ENCODE data around the gene ERI3.

DNA sequence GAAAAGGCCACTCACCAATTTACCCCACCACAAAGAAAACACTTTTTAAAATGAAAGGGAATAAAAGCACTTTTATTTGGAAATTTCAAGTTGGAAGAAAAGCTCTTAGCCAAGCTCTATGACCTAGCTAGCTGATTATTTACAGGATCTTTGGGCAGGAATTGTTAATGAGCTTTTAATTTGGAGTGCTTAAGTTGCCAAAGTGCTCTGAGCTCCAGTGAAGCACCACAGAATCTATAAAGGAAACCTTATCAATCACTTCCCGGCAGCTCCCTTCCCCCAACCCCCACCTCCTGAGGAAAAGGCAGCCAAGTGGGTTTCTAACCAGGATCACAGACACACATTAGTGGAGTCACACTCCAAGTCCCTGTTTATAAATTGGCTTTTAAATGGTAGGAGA is 1.5 kb downstream of the ERI3 start:
- TF ChIP-seq, protein P1, sequence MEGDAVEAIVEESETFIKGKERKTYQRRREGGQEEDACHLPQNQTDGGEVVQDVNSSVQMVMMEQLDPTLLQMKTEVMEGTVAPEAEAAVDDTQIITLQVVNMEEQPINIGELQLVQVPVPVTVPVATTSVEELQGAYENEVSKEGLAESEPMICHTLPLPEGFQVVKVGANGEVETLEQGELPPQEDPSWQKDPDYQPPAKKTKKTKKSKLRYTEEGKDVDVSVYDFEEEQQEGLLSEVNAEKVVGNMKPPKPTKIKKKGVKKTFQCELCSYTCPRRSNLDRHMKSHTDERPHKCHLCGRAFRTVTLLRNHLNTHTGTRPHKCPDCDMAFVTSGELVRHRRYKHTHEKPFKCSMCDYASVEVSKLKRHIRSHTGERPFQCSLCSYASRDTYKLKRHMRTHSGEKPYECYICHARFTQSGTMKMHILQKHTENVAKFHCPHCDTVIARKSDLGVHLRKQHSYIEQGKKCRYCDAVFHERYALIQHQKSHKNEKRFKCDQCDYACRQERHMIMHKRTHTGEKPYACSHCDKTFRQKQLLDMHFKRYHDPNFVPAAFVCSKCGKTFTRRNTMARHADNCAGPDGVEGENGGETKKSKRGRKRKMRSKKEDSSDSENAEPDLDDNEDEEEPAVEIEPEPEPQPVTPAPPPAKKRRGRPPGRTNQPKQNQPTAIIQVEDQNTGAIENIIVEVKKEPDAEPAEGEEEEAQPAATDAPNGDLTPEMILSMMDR (IDR thresholded peaks at IDR 0.05) = no peak
- no peak for TF ChIP-seq POLR2AphosphoS5 (IDR thresholded peaks at IDR 0.05)

All from gastroesophageal sphincter (tissue), 3 donors.